GM18508 (cell line): ENCODE results near the gene CACNA1E.

Experiments
- ATAC-seq: cut with Tn5 transposase; IDR thresholded peaks from one replicate; pipeline ENCODE4 v1.9.1; 2021; ENCODE audit warnings: moderate number of reproducible peaks; ENCODE audit not compliant: insufficient read depth, unreplicated experiment

Gene CACNA1E

DNA sequence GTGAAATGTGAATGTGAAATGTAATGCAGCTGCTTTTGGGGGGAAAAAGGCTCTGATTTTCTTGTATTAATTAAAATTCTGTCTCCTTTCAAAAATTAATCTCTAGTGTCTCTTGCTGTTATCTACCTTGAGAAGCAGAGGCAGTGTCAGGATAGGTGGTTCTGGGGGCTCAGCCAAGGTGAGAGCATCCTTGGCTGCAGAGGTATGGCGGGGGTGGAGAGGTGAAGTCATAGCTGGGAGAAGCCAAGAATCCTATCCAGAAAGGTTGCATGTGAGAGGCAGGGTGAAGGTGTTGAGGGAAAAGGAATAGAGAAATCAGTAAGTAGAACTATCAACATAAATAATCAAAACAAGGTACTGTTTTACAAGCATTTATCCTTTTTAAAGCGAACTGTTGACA lies 181.2 kb downstream of the CACNA1E start:
- ATAC-seq, result no peak

DNA sequence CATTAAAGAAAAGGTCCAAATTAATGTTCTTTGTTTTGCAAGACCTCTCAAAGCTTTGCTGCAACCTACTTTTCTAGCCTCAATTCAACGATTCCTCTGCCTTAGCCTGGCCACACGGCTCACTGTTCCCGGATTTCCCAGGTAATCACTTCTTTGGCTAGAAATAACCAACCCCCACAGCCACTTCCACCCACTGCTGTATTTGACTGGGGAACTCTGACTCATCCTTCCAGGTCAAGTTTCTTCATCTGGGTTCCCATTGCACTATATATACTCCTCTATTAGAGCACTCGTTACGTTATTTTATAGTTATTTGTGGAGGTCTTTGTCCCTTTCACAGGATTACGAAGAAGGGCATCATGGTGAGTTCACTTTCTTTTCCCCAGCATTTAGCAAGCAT lies 185.9 kb downstream of the CACNA1E start:
- no peak for ATAC-seq

DNA sequence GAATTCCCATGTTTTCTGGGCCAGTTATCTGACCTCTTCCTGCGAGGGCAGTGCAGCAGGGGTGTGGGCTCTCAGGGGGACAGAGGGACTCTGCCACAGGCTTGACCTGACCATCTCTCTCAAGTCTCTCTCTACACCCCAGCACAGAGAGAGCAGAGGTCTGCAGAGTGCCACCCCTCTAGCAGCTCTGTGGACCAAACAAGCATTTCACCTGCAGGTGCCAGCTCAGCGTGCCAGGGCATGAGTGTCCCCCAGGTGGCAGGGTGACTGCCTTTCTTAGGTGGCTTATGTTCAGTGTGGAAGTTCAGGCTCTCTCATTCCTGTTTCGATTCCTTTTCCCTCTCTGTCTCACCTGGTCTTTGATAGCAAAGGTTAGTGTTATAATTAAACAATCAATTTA lies 191.3 kb downstream of the CACNA1E start:
- no peak for ATAC-seq

DNA sequence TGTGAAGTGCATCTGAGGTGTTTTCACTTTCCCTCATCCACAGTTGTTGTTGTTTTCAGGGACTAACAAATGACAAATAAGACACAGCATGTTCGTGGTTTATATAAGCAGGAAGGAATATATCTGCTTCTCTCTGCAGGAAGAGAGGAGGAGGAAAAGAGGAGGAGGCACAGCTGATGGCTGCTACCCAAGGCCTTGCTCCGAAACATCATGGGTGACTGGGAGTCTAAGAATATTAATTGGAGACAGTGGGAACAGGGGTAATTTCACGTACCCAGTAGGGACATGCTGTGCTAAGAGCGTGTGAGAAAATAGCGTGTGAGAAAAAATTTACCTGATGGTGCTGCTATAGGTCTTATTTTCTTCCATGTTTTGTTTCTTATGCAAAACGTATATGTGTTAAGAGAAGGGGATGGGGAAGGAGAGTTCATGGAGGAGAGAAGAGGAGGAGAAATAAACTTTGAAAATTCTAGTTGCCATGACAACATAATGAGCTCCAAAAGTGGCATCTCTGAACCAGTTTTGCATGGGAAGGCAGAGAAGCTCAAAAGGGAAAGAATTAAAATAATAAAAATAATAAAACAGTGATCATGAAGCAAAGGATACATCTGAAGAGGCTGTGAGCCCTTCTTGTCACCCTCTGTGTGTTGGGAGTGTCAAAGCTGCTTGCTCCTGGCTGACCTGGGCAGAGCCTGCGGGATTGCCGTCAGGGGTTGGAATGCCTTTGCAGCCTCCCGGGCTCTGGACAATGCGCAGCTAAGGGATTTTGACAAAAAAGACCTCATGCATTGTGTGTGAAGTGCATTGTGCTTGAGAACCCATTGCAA lies 192.0 kb downstream of the CACNA1E start:
- ATAC-seq, result no peak

DNA sequence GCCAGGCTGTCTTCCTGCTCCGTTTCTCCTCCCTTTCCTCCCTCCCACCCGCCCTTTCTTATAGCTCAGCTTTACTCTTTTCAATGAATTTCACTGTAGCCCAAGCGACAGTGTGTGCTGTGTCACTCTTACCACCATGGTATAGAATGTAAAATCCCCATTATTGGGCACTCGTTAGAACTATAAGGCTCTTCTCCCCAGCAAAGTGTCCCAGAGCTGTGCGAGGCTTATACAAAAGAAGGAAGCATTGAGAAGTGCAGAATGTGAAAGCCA lies 192.5 kb downstream of the CACNA1E start:
- no peak for ATAC-seq

DNA sequence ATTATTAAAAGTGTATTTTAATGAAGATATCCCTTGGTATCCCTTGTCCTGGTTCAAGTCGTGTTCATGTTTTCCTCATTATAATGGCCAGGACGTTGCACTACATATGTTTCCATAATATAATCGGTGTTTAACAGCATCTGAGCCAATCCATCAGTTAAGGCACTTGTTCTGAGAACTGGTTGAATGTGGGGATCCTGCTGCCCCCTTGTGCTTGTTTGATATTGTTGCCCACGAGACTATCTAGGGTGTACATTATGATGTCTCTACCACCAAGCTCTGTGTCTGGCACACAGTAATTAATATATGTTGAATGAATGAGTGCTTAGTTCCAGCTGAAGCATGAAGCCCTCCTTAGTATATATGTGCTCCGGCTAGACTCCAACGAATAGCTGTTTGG lies 193.0 kb downstream of the CACNA1E start:
- ATAC-seq, result no peak

DNA sequence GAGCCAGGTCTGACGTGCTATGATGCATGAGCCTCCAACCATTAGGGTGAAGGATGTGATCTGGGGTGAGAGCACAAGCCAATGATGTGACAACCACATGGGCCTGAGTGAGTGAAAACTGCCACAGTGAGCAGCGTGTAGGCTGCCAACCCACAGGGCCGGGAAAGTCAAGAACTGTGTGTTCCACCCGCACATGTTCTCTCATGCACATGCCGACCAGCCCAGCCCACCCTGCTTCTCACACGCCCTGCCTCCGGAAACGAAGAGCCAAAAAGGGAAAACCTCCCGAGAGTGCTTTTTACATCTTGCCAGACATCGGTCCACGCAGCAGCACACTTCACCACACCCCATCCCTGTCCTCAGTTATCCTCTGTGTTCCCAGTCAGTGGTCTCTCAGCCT lies 197.0 kb downstream of the CACNA1E start:
- no peak for ATAC-seq

DNA sequence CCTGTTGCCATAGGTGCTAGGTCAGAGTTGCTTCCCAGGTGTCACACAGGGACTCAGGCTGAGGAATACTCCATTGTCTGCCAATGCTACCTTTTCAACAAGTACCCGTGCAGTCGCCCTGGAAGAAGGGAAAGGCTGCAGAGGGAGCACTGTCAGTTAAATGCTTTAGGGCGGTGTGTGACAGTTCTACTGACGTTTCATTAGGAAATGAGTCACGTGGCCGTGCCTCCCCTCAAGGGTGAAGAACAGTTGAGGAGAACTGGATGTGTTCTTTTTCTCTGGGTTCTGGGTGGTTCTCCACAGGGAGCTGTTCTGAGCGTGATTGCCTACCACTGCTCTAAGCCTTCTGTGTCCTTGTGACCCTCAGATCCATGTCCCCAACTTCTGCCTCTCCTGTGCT lies 197.6 kb downstream of the CACNA1E start:
- ATAC-seq, result no peak

DNA sequence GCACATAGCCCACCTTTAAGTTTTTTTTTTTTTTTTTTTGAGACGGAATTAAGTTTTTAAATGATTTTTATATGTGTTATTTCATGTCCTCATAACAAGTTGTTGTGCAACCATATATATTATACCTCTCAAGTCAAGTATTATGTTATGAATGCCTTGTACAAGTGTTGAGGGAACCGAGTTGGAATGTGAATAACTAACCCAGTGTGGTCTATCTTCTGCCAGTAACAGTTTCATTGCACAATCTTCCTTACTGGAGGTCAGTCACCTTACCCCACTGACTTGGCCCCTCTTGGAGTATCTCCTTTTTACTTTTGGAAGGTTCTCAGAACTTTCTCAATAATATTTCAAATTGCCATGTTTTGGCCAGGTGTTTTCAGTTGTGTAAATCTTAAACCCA lies 201.9 kb downstream of the CACNA1E start:
- ATAC-seq, result no peak

DNA sequence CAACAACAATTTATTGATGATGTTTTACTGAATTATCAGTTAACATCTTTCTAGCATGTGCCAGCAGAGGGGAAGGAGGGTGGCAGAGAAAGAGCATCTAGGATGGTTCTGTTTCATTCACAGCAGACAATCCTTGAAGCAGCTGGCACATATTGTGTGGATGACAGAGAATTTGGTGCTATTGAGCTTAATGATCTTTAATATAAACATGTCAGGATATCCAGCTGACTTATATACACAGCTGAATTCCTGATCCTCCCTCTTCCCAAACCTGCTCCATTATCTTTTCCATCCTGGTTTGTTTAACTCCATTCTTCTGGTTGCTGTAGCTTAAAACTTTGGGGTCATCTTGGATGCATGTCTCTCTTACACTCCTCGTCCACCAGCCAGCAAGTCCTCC lies 218.6 kb downstream of the CACNA1E start:
- ATAC-seq, result no peak

DNA sequence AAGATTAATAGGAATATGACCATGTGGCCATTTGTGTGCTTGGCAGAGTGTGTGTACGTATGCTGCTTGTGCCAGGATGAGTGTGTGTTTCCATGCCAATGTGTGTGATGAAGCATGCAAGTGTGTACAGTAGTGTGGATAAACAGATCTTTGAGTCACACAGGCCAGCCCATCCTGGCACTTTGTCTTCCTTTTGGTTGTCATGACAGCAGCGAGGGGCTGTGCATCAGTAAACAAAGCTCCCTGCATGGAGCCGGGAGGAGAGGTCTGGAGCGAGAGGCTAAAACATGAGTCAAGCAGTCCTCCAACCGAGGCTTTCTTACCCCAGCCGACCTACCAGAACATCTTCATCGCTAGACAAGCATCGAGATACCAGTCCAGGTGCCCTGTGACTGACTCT lies 221.2 kb downstream of the CACNA1E start:
- no peak for ATAC-seq

DNA sequence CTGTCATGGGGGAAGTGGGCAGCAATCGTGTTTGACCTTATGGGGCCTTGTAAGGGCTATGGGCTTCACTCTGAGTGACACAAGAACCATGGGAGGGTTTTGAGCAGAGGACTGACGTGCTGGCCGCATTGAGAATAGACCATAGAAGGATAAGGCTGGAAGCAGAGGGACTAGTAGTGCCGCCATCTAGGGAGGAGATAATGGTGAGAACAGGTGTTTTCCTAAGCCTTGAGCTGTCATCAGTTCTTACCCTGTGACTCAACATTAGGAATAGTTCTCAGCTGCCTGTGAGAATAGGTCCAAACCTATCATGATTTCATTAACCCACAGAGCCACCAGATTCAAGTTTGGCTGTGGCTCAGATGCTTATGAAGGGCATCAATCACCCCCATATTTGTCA lies 228.5 kb downstream of the CACNA1E start:
- no peak for ATAC-seq

DNA sequence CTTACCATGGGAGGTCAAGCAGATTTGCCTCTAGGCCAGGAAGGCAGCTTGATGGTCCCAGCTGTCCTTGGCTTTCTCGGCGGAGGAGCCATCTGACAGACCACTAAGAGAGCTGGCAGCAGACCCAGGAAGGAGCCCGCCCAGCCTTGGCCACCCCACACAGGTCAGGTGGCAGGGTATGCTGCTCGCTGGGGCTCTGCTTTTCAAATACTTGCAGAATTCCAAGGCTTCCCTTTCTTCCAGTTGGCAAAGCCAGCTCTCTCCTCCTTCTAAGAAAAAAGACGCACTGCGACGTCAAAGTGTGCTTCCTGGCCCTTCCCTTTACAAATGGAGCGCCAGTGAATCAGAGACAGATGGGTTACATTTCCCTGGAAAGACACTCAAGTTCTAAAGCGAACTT lies 229.4 kb downstream of the CACNA1E start:
- no peak for ATAC-seq

DNA sequence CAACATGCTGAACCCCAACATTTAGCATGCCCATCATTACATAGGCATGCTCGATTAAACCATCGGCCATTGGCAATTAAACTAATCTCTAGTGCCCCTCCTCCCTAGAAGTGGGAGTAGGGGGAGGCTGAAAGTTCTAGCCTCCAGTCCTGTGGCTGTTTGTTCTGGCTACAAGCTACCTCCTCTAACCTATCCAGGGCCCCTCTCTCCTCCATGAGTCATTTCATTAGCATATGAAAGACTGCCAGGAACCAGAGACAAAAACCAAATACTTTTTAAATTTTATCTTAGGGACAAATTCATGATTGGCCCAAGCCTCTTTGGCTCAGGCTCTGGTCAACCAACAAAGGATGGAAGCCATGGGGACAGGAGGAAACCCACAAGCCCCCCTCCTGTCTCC lies 231.1 kb downstream of the CACNA1E start:
- ATAC-seq, result no peak

DNA sequence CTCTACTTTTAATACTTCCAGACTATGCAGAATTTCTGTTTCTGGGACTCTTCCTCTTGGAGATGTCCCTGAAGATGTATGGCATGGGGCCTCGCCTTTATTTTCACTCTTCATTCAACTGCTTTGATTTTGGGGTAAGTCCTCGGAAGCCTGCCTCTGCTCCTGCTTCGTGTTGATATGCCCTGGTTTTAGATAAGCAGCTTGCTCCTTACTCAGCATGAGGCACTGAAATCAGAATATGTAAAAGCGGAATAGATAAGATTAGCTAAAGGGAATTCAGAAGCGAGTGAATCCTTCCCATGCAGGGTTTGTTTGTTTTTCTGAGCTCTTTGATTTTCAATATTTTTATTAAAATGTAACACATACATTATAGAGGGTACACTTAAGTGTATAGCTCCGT lies 234.7 kb downstream of the CACNA1E start:
- ATAC-seq, result no peak

DNA sequence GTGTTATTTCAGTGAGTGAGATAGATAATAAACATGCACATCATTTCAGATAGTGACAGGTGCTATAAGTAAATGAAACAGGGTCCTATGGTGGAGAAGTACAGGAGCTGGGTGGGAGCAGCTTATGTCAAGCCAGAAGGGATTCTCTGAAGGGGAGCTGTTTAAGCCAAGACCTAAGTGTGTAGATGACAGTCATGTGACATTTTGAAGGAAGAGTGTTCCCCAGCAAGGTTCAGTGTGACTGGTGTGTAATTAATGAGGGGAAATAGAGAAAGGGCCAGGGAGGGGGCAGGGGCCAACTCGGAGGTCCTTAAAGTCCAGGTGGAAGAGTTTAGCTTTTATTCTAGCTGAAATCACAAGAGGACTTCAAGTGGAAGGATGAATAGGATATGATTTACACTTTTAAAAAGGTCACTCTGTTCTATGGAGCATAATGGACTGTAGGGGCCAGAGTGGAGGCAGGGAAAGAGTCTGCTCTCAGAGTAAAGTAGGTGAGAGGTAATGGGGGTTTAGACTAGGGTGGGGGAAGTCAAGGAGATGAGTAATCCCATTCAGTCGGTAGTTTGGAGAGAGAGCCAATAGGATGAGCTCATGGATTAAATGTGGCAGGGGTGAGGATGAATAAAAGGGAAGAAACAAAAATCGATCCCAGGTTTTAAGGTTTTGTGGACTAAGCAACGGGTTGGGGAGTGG lies 243.1 kb downstream of the CACNA1E start:
- ATAC-seq, result no peak

DNA sequence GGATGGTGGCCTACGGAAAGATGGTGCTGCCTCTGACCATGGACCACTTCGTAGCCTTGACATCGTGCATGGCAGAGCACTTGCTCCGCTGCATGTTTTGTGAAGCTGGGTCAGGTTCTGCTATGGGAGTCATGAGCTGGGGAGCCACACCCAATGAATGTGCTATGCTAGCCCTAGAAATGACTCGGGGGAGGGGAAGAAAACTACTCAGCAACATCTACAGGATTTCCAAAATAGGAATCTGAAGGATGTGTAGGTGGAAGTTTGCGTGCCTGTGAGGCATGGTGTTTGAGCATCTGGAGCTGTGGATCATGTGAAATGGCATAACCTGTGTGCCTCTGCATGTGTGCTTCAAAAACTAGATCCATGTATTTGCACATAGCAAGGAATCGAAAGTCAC lies 247.3 kb downstream of the CACNA1E start:
- no peak for ATAC-seq

DNA sequence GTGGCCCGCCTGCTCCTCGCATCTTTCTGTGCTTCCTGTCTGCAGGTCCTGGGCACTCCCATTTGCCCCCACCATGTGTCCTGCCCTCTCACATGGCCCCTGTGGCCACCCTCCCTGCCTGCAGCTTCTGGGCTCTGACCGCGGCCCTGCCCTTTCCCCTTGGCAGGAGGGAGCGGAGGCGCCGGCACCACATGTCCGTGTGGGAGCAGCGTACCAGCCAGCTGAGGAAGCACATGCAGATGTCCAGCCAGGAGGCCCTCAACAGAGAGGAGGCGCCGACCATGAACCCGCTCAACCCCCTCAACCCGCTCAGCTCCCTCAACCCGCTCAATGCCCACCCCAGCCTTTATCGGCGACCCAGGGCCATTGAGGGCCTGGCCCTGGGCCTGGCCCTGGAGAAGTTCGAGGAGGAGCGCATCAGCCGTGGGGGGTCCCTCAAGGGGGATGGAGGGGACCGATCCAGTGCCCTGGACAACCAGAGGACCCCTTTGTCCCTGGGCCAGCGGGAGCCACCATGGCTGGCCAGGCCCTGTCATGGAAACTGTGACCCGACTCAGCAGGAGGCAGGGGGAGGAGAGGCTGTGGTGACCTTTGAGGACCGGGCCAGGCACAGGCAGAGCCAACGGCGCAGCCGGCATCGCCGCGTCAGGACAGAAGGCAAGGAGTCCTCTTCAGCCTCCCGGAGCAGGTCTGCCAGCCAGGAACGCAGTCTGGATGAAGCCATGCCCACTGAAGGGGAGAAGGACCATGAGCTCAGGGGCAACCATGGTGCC lies 249.1 kb downstream of the CACNA1E start:
- ATAC-seq, result no peak

DNA sequence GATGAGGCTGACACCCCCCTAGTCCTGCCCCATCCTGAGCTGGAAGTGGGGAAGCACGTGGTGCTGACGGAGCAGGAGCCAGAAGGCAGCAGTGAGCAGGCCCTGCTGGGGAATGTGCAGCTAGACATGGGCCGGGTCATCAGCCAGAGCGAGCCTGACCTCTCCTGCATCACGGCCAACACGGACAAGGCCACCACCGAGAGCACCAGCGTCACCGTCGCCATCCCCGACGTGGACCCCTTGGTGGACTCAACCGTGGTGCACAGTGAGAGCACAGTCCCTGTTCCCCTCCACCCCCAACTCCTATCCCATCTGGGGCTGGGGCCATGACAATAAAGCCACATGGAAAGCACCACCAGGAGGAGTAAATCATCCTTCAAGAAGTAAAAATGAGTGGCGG lies 250.2 kb downstream of the CACNA1E start:
- no peak for ATAC-seq

DNA sequence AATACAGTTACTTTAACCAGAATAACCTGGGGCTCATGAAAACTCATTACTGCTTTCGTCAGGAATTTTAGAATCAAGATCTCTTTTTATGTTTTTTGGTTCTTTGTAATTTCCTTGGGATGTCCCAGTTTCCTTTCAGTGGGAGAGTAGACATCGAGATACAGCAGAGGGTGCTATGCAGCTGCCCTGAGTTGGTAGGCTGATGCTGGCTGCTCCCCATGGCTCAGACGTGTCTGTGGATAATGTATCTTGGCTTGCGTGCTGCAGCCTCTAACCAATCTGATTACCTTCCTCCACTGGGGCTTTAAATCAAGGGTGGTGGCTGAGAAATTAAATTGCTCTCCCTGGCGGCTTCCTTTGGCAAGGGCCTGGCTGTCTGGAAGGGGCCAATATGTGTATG lies 253.7 kb downstream of the CACNA1E start:
- no peak for ATAC-seq

DNA sequence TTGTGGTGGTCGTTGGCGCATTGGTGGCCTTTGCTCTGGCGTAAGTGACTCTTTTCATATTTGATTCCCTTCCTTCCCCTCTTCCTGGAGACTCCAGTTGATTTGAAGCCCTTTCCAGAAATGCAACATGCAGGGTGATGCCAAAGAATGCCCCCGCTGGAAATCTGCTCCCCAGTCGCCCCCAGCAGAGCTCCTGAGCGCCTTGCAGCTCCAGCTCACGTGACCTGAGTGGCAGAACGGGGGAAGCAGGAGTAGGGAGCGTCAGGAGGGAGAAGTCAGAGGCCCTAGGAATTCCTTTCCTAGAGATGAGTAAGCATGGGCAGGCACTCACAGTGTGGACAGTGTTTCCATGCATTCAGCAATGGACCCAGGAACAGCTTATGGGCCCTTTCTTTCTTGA lies 255.9 kb downstream of the CACNA1E start:
- no peak for ATAC-seq

DNA sequence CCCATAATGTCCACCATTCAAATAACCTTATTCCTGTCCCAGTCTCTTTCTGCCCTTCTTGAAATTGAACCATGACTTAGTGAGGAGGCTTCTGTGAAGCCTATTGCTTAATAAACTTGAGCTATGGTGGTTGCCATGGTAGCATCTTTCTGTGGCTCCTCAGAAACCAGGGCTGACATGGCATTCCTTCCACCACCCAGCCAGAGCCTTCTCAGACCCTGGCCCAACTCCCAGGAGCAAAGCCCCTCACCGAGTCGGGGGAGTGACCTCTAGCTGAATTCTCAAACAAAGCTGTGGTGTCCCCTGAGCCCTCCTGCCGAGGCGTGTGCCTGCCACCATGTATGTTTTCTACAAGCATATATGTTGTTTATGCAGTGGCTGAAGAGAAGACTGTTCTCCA lies 259.1 kb downstream of the CACNA1E start:
- ATAC-seq, result no peak
